GM19193 (cell line): ENCODE results near the gene C1orf52.

ENCODE experiments used
- POLR2A ChIP-seq: IDR thresholded peaks from 4 replicates; pipeline ENCODE4 v1.6.1; 2011; ENCODE audit not compliant: insufficient read depth, insufficient read length; ENCODE audit errors: extremely low read depth

Gene C1orf52

GRCh38 chr1:85264150-85264549 is 4.7 kb upstream of the C1orf52 start:
- TF ChIP-seq POLR2A: no peak

- no peak for TF ChIP-seq POLR2A
Observed at GRCh38 chr1:85262985-85263384, 3.5 kb upstream of the C1orf52 start.

- TF ChIP-seq POLR2A: no peak
Observed at GRCh38 chr1:85259912-85260274, 431 bp upstream of the C1orf52 start.

GRCh38 chr1:85258536-85259117 is 835 bp downstream of the C1orf52 start:
- TF ChIP-seq POLR2A: no peak

- no peak for TF ChIP-seq POLR2A
Observed at GRCh38 chr1:85245891-85246290, 13.6 kb downstream of the C1orf52 start.

- no peak for TF ChIP-seq POLR2A
Observed at GRCh38 chr1:85245456-85245855, 14.0 kb downstream of the C1orf52 start.

GRCh38 chr1:85244271-85245061 is 15.0 kb downstream of the C1orf52 start:
- TF ChIP-seq POLR2A: no peak

- no peak for TF ChIP-seq POLR2A
Observed at GRCh38 chr1:85243372-85243771, 16.1 kb downstream of the C1orf52 start.

- no peak for TF ChIP-seq POLR2A
Observed at GRCh38 chr1:85240643-85241042, 18.8 kb downstream of the C1orf52 start.

GRCh38 chr1:85240174-85240601 is 19.3 kb downstream of the C1orf52 start:
- TF ChIP-seq POLR2A: no peak

GRCh38 chr1:85237613-85238012 is 21.8 kb downstream of the C1orf52 start:
- TF ChIP-seq POLR2A: no peak

- no peak for TF ChIP-seq POLR2A
Observed at GRCh38 chr1:85230305-85230977, 29.0 kb downstream of the C1orf52 start.

GRCh38 chr1:85229574-85230097 is 29.8 kb downstream of the C1orf52 start:
- TF ChIP-seq POLR2A: no peak

GRCh38 chr1:85228972-85229371 is 30.5 kb downstream of the C1orf52 start:
- TF ChIP-seq POLR2A: no peak

GRCh38 chr1:85225624-85226380 is 33.7 kb downstream of the C1orf52 start:
- no peak for TF ChIP-seq POLR2A

GRCh38 chr1:85224734-85225623 is 34.5 kb downstream of the C1orf52 start:
- no peak for TF ChIP-seq POLR2A
